NCI-H2171 (cell line): Measurements from ENCODE around the gene SOX21.
"Not testable (repeated sequence)": the region's sequence is repeated elsewhere in the genome, so short reads cannot be mapped to it uniquely, and the experiment has no call there.

ENCODE experiments used
- DNase-seq: peaks from one replicate; lab custom pipeline; 2025; lab: John Stamatoyannopoulos, UW

Gene SOX21

GRCh38 chr13:94712287-94712811 lies at the start of gene SOX21:
Gene SOX21 (minus strand): TSS chr13:94712545. CDS start chr13:94712049, 496 bp downstream.
- DNase-seq, result no peak

GRCh38 chr13:94761407-94761806 lies 49.1 kb upstream of the SOX21 start:
- no peak for DNase-seq

- DNase-seq, result no peak
Observed at GRCh38 chr13:94759120-94759728, 46.9 kb upstream of the SOX21 start.

DNA sequence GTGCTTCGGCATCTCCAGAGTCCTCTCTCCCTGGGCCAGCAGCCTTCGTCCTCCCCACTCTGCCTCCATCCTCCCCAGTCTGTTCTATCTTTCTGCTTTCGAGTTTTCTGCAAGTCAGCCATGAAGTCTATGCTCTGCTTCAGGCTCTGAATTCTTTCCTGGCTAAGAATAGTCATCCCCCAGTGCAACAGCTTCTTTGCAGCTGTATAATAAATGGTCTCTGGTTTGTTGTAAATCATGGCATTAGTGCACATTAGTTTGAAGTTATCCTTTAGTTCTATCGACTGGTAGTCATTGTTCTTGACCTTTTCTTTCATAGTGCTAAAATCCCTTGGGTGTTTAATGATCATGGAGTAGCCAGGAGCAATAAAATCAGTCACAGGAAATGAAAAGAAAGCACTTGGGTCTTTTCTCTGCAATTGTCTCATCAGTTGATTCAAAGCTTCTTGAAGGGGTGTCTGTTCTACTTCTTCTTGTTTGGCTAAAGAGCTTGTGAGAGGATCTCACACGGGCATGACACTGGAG lies 46.2 kb upstream of the SOX21 start:
- no peak for DNase-seq

GRCh38 chr13:94753327-94753726 lies 41.0 kb upstream of the SOX21 start:
- DNase-seq, result no peak

GRCh38 chr13:94749162-94749561 lies 36.8 kb upstream of the SOX21 start:
- DNase-seq, result no peak

DNA sequence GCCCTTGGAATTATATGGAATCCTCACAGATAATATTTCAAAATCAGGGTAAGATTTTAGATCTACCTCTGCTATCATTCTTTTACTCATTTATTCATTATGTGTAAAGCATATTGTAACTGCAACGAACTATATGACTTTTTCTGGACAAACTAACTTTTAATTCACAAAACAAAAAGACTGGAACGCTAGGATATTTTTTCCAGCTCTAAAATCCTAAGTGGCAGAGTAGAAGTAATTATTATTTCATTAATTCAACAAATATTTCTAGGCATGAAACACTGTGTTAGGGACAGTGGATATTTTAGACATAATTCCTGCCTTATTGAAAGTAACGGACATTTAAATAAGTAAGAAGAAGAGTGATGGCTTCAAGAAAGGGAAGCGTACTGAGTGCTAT lies 26.9 kb upstream of the SOX21 start:
- no peak for DNase-seq

DNA sequence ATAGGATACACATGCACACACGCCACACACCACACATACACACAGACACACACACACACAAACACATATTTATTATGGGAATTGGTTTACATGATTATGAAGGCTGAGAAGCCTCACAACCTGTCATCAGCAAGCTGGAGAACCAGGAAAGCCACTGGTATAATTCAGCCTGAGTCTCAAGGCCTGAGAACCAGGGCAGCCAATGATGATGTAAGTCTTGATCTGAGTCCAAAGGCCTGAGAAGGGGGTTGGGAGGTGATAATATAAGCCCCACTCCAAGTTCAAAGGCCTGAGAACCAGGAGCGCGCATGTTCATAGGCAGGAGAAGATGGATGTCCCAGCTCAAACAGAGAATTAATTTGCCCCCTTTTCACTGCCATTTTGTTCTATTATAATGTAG lies 18.7 kb upstream of the SOX21 start:
- DNase-seq, result no peak

- not testable (repeated sequence) for DNase-seq
Observed at GRCh38 chr13:94729941-94730340, 17.6 kb upstream of the SOX21 start.

- DNase-seq, result no peak
Observed at GRCh38 chr13:94726425-94726824, 14.1 kb upstream of the SOX21 start.

- DNase-seq, result no peak
Observed at GRCh38 chr13:94722609-94723345, 10.4 kb upstream of the SOX21 start.

- not testable (repeated sequence) for DNase-seq
Observed at GRCh38 chr13:94718697-94719096, 6.4 kb upstream of the SOX21 start.

- DNase-seq, result no peak
Observed at GRCh38 chr13:94717916-94718315, 5.6 kb upstream of the SOX21 start.

- no peak for DNase-seq
Observed at GRCh38 chr13:94716016-94716415, 3.7 kb upstream of the SOX21 start.

DNA sequence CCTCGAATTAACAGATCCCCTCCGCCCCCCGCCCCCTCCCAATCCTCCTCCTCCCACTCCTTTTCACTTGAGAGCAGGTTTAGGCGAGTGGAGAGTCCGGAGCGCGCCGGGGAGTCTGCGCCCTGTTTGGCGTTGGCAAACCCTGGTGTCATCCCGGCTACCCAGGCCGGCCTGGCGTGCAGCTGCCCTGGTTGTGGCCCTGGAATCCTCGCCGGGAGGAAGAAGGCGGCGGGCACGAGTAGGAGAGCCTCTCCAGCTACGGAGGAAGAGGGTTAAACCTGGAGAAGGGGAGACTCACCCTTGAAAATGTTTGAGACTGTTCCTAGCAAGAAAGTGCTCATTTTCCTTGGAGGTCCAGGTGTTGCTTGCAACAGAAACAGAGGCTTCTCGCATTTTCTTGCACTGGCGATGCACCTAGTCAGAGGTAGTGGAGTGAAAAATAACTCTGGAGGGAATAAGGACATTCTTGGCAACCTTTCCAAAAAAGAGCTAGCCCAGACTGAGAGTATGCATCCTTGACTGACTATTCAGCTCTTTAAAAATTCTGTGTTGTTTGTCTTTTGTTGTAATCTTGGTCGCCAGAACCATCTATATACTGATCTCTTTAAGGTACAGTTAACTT lies 1.3 kb upstream of the SOX21 start:
- DNase-seq, result no peak

GRCh38 chr13:94712812-94713560 lies 641 bp upstream of the SOX21 start:
- DNase-seq, result peak; percentile 9

DNA sequence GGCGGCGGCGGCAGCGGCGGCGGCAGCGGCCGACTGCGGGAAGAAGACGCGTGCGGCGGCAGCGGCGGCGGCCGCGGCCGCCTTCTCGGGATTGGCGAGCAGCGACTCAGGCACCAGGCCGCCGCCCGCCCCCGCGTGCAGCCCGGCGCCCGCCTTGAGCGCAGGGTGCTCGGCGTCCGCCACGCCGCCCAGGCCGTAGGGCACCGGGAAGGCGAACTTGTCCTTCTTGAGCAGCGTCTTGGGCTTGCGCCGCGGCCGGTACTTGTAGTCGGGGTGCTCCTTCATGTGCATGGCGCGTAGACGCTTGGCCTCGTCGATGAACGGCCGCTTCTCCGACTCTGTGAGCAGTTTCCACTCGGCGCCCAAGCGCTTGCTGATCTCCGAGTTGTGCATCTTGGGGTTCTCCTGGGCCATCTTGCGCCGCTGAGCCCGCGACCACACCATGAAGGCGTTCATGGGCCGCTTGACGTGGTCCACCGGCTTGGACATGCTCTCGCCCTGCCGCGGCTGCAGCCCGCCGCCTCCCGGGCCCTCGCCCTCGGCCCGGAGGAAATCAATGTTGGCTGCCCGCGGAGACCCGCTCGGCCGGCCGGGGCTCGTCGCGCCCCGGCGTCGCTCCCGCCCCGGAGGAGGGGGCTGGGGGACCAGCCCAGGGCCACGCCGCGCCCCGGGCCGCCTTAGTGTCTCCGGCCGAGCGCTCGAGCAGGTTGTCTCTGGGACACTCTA lies 621 bp downstream of the SOX21 start:
- DNase-seq, result no peak

- peak; percentile 26 for DNase-seq
Observed at GRCh38 chr13:94710881-94711560, 1.3 kb downstream of the SOX21 start.

- DNase-seq, result no peak
Observed at GRCh38 chr13:94710065-94710781, 2.1 kb downstream of the SOX21 start.
